Psoas muscle (tissue), 8 donors: ENCODE measurements around the gene PDE11A. TPM values are rescaled to one million over a fixed set of nuclear protein-coding genes. Genes with fewer than 3 reads are reported as not detected.

Experiments
- ATAC-seq, 4 donors: fragments of 200-7000 bp; cut with Tn5 transposase; one replicate each; pipeline ENCODE4 v1.9.1; 2020; ENCODE audit warnings: moderate library complexity in 3 of 4, mild to moderate bottlenecking in 2 of 4
- DNase-seq, 2 donors: peaks; one replicate each; pipeline ENCODE4 v3.0.0-alpha.2; 2020
- H3K27ac ChIP-seq: fragments of 200-600 bp; one replicate; pipeline ENCODE4 v1.8.0; 2022
- H3K27me3 ChIP-seq, 3 donors: fragments of 200-600 bp in 1 of 3; one replicate each; pipeline versions ENCODE4 v1.6.1 to v1.8.0; 2013 to 2022; ENCODE audit warnings: low read length in 2 of 3, mild to moderate bottlenecking in 2 of 3, moderate library complexity in 1 of 3; ENCODE audit not compliant: insufficient read depth in 3 of 3
- H3K36me3 ChIP-seq, 2 donors: fragments of 200-600 bp in 1 of 2; one replicate each; pipeline versions ENCODE4 v1.6.1 to v1.8.0; 2013 to 2022; ENCODE audit warnings: low read depth in 1 of 2, mild to moderate bottlenecking in 1 of 2, moderate library complexity in 1 of 2; ENCODE audit not compliant: insufficient read depth in 1 of 2
- H3K4me1 ChIP-seq: fragments of 200-600 bp; one replicate; pipeline ENCODE4 v1.8.0; 2022
- H3K4me3 ChIP-seq: fragments of 200-600 bp; one replicate; pipeline ENCODE4 v1.8.0; 2022; ENCODE audit warnings: mild to moderate bottlenecking
- H3K9me3 ChIP-seq: fragments of 200-600 bp; one replicate; pipeline ENCODE4 v1.8.0; 2022
- WGBS, 3 donors: extraction: QIAGEN DNeasy Blood & Tissue Kit; methylation state at CpG; one replicate each; pipeline versions ENCODE4 v1.1.6 to v1.1.7; 2013; 5-methylcytosine and 5-hydroxymethylcytosine counted together
- intact Hi-C, 2 donors: fragments of 100-400 bp; cut with DNase I; formaldehyde crosslinking; loops; one replicate each; pipeline versions ENCODE4 v1.11.0 to v1.14.2; 2022
- polyA plus RNA-seq, 3 donors: library from polyadenylated mRNA; stranded (reverse); fragments of 200-250 nt; gene quantifications; one replicate each; pipeline ENCODE4 v1.2.3, GENCODE V29; 2013
- total RNA-seq, 4 donors: library from RNA; stranded (reverse); fragmentation: NEBNext Ultra II Directional in 2 of 4; extraction: Animal tissue kit (Norgen Biotek cat#: 25700) in 2 of 4; gene quantifications; one replicate each; pipeline versions ENCODE4 v1.2.1 to v1.2.4, GENCODE V29; 2021 to 2023
- TF ChIP-seq, protein P1 (sequence below): fragments of 200-600 bp; IDR thresholded peaks from one replicate; pipeline ENCODE4 v1.8.0; 2022; ENCODE audit warnings: antibody characterized with exemption
- donor health status: healthy with polysubstance abuse.
- donor health status: DM: no; HTN: no; CAD: no; lungs with moderate emphysema.
- donor health status: Bipolar disorder and iron deficiency.
- donor health status: healthy.
- donor health status: DM: yes; HTN: yes; CAD: no.
- donor health status: DM: no; HTN: no; CAD: no.
- donor health status: DM: no; HTN: no; CAD: no.
- donor health status: DM: yes; HTN: yes; CAD: no.

The PDE11A gene
- total and polyA plus RNA-seq, 7 donors = 0.35 to 39.7 (median 2.3) TPM

- ATAC-seq = no peak
- 96 to 100% (median 98%) methylated on average over 1 of the region's 1 CpG for WGBS, 3 donors
- intact Hi-C loops = no loop called here
Measured at GRCh38 chr2:177891533-177891932, 181.0 kb downstream of the PDE11A start.

DNA sequence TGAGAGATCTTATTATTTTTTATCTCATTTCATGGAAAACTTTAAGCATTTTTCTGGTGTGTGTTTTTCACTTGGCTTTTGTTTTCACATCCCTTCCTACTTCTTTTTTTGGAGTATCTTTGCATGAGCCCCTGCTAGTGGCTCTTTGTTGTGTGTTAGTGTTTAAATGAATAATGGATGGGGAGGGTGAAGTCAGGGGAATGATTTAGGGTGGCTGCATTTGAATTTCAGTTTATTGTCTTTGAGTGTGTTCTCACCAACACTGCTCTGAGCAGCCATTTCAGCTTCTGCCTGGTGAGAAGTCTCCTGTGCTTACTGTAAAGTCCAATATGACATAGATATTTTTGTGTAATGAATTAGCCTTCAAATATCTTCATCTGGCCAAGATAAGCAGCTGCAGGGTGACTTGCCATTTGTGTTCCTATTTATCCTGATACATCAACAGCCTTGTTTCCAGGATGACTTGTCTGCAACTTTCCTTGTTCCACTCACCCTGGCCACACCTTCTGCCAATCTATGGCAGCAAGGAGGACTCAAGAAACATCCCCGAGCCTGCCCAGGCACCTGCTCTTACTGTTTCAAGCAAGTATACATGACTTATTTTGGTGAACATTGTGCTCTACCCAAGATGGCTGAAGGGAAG lies 182.6 kb downstream of the PDE11A start:
- WGBS, 3 donors = 17 to 25% (median 22%) methylated on average over 1 of the region's 1 CpG
- DNase-seq = peak in 1 of 2 donors; percentile 60
- H3K27ac ChIP-seq = peak overlapping the region; percentile 74
- peaks cover 27% of the 10 kb centered on the region for H3K4me1 ChIP-seq
- H3K4me3 ChIP-seq = no peak overlapping the region
- intact Hi-C loops = no loop called here
- ATAC-seq = peak; percentile 53 to 91 (median 86)
- TF ChIP-seq, protein P1, sequence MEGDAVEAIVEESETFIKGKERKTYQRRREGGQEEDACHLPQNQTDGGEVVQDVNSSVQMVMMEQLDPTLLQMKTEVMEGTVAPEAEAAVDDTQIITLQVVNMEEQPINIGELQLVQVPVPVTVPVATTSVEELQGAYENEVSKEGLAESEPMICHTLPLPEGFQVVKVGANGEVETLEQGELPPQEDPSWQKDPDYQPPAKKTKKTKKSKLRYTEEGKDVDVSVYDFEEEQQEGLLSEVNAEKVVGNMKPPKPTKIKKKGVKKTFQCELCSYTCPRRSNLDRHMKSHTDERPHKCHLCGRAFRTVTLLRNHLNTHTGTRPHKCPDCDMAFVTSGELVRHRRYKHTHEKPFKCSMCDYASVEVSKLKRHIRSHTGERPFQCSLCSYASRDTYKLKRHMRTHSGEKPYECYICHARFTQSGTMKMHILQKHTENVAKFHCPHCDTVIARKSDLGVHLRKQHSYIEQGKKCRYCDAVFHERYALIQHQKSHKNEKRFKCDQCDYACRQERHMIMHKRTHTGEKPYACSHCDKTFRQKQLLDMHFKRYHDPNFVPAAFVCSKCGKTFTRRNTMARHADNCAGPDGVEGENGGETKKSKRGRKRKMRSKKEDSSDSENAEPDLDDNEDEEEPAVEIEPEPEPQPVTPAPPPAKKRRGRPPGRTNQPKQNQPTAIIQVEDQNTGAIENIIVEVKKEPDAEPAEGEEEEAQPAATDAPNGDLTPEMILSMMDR = no peak
- no peaks in the 10 kb centered on the region for H3K36me3 ChIP-seq
- no peaks in the 10 kb centered on the region for H3K27me3 ChIP-seq
- no peaks in the 10 kb centered on the region for H3K9me3 ChIP-seq

More at GRCh38 chr2:177891533-177891932, 181.0 kb downstream of the PDE11A start:
- no peak for DNase-seq
- H3K27ac ChIP-seq = no peak overlapping the region
- no peaks in the 10 kb centered on the region for H3K27me3 ChIP-seq
- H3K4me3 ChIP-seq = no peak overlapping the region
- TF ChIP-seq, protein P1 = no peak
- peaks cover 15% of the 10 kb centered on the region for H3K4me1 ChIP-seq
- no peaks in the 10 kb centered on the region for H3K36me3 ChIP-seq
- H3K9me3 ChIP-seq = no peaks in the 10 kb centered on the region

GRCh38 chr2:177888581-177888980 lies 184.0 kb downstream of the PDE11A start:
- WGBS, 3 donors = 34 to 47% (median 35%) methylated on average over 2 of the region's 2 CpGs
- Histone ChIP-seq H3K27me3 (no peaks in the 10 kb centered on the region), H3K27ac (peak overlapping the region; percentile 74), H3K4me1 (peaks cover 27% of the 10 kb centered on the region), H3K4me3 (peak overlapping the region; percentile 54), H3K9me3 (no peaks in the 10 kb centered on the region), H3K36me3 (no peaks in the 10 kb centered on the region)
- ATAC-seq = peak; percentile 32 to 59 (median 38)
- no peak for DNase-seq
- TF ChIP-seq, protein P1 = no peak
- intact Hi-C loops = no loop called here

- DNase-seq (no peak), ATAC-seq (peak in 2 of 4 donors; percentile 26 to 55)
- Histone ChIP-seq H3K4me1 (peaks cover 34% of the 10 kb centered on the region), H3K36me3 (no peaks in the 10 kb centered on the region), H3K27me3 (no peaks in the 10 kb centered on the region), H3K9me3 (no peaks in the 10 kb centered on the region), H3K27ac (peak overlapping the region; percentile 74), H3K4me3 (peak overlapping the region; percentile 54)
- 46 to 73% (median 52%) methylated on average over 3 of the region's 3 CpGs for WGBS, 3 donors
- intact Hi-C loops = no loop called here
- TF ChIP-seq, protein P1 = no peak
Measured at GRCh38 chr2:177887722-177888121, 184.9 kb downstream of the PDE11A start.

DNA sequence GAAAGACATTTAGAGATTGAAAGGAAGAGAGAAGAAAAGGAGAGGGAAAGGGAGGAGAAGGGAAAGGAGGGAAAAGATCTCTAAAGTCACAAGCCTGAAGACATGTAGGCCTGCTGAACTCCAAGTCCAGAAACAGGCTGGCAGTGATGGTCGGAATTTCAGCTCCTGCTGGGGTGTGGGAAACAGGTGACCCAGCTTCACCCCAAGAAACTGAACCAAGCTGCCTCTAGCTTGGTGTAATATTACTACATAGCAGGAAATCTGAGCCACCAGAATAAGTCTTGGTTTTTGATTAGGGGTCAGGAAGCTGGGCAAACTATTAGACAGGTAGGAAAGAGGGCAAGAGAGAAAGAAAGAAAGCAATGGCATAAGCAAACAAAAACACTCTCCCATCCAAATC lies 185.8 kb downstream of the PDE11A start:
- DNase-seq (no peak), ATAC-seq (peak in 1 of 4 donors; percentile 23)
- WGBS, 3 donors = 16 to 33% (median 23%) methylated on average over 1 of the region's 1 CpG
- peak overlapping the region; percentile 74 for H3K27ac ChIP-seq
- peak overlapping the region; percentile 54 for H3K4me3 ChIP-seq
- TF ChIP-seq, protein P1 = no peak
- no peaks in the 10 kb centered on the region for H3K9me3 ChIP-seq
- intact Hi-C loops = no loop called here
- H3K27me3 ChIP-seq = no peaks in the 10 kb centered on the region
- peaks cover 42% of the 10 kb centered on the region for H3K4me1 ChIP-seq
- no peaks in the 10 kb centered on the region for H3K36me3 ChIP-seq
